HG03103 (cell line): Measurements from ENCODE around the gene TRAPPC12.

Experiments
- ATAC-seq: cut with Tn5 transposase; IDR thresholded peaks from one replicate; pipeline ENCODE4 v1.9.1; 2021; ENCODE audit warnings: low read depth; ENCODE audit not compliant: unreplicated experiment

TRAPPC12 gene

GRCh38 chr2:3465844-3466481 lies 86.5 kb downstream of the TRAPPC12 start:
- no peak for ATAC-seq

DNA sequence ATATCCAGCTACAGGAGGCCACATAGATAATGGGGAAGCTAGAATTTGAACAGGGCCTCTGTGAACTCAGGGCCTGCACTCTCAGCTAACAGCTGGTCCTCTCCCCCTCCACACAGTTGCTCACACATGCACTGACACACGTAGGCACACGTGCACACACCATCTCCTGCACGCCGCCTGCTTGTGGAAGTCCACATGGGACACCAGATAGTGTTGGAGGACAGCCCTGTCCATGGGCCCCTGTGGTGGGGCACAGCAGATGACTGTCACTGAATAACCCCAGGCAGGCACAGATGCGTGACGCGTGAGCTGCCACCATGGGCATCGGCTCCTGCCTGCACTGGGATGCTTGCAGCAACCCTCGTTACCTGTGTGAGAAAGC lies 87.0 kb downstream of the TRAPPC12 start:
- ATAC-seq, result no peak

DNA sequence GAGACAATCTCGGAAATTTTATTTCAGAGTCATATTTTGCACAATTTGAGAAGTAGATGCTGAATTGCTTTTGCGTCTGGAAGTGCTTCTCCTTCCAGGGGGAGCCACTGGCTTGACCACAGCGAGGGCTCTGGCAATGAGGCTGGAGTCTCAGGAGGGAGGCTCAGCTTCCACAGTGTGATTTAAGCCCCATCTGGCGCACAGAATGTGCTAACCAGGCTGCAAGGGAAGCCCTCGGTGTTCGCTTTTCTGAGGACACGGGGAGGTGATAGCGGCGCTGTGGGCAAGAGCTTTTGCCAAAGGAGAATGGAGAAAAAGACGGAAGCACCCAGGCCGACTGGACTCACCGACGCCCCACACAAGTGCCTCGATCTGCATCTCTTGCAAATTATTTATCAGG lies 87.5 kb downstream of the TRAPPC12 start:
- ATAC-seq, result no peak

GRCh38 chr2:3467654-3468053 lies 88.2 kb downstream of the TRAPPC12 start:
- ATAC-seq, result no peak

DNA sequence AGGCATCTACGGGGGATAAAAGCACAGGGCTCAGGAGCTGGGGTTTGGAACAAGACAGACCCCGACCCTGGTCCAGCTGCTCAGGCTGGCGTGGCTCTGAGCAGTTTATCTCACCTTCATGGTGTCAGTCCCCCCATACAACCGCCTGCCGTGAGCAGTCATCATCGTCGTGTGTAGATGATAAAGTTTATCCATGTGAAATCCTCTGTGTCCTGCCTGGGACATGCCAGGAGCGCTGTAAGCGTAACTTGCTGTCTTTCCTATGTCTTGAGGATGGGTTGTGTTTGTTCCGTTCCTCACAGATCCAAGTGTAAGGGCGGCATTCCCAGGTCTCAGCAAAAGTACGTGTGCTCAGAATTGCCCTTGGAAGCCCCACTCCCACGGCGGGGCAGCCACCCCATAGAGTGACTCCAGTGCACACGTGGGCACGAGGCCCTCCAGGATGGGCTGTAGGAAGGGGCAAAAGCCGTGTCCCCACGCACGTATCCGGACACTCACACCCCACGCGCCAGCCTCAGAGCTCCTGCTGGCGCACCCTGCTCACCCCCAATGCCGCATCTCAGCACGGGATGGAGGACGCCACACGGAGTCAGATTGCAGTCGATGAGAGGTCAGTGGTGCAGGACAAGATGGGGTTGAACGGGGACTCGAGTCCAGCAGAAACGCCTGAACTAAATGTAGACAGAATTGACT lies 88.9 kb downstream of the TRAPPC12 start:
- no peak for ATAC-seq

GRCh38 chr2:3469486-3469885 lies 90.0 kb downstream of the TRAPPC12 start:
- no peak for ATAC-seq

DNA sequence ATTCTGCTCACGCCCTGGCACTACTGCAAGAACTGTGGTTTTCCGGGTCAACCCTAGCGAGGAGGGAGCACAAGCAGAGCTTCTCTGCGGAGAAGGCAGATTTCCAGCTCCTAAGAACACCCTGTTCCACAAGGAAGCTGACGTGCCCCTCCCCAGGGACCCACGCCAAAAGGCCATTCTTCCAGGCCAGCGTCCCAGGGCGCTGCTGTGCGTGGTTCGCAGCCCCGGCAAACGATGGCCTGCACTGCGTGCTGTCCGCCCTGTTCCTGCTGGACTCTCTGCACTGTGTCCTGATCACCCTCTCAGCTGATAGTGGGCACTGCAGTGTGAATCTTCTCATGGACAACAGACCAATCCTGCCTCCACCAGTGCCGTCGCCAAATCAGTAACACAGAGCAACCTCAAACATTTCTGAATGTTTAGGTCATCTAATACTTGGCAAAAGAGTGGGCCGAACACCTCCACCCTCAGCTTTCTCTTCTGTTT lies 90.7 kb downstream of the TRAPPC12 start:
- no peak for ATAC-seq

DNA sequence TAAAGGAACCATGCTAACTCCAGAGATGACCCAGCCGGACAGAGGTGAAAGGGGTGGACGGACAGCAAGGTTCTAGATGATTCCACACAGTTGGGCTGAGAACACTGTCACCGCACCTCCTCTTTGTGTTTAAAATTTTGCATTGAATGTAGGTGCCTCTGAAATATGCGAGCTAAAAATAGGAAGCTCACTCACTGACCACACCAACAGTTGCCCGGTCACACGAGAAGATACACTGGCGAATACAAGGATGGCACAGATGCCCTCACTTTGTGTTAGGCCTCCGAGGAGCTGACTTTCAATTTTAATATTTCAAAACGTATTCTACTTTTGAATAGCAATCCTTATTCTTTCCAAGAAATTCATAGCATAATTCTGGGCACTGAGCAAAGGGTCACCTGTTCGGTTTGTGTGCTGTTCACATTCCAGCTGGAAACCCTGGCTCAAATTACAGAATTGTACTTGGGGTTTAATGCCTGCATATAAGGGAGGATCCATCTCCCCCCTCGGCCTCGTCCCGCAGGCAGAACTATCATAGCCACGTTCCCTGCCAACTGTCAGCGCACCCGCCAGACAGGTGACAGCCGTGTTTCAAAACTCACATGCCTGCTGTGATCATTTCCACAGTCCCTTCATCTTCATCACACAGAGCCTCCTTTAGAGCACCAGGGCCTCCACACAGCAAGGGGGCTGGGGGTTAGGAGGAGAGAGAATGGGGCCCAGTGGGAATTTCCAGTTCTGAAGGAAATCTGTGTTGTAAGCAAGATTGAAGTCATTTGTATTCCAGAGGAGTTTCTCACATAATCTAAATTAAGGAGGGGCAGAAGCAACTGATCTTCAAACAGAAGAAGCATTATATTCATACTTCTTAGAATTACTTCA lies 91.6 kb downstream of the TRAPPC12 start:
- ATAC-seq, result no peak

DNA sequence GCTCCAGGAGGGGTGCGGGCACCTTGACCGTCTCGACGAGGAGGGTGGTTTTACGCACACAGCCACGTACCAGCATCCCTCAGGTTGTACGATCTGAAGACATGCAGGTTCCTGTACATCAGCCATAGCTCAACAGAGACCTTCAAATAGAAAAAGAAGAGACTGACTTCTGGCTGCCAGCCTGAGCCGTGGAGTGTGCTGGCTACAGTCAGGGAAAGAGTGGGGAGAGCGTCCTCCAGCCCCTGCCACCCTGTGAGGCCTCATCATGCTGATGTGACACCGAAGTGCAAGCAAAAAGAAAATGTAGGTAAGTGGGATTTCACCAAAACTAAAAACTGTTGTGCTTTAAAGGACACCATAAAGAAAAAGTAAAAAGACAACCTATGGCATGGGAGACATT lies 92.8 kb downstream of the TRAPPC12 start:
- ATAC-seq, result no peak

GRCh38 chr2:3472966-3473365 lies 93.5 kb downstream of the TRAPPC12 start:
- no peak for ATAC-seq

- no peak for ATAC-seq
Measured at GRCh38 chr2:3475771-3476170, 96.3 kb downstream of the TRAPPC12 start.

DNA sequence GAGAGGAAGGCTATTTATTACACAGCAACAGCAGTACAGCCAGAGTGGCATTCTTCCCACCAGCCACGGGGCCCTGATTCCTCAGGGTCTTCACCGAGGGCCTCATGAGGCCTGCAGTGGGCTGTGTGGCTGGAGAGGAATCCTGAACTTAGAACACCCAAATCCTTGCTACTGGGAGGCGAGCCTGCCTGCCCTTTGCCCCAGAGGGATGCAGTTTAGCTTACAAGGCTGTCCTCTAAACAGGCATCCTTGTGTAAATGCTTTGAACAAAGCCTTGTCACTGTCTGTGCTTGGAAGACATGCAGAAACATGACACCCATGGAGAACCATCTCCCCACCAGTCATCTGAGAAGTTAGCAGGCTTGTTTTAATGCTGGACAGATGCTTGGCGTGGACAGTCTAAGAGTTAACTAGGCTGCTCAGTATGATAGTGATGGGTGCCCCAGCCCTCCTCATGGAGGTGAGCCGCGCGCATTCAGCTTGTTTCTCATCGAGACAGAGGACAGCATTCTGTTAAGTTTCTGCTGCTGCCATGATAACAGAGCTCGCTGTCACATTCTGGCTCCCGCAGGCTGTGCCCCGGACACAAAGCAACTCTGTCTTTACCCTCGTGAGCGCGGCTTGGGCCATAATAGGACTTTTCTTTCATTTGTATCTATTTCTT lies 97.0 kb downstream of the TRAPPC12 start:
- no peak for ATAC-seq

DNA sequence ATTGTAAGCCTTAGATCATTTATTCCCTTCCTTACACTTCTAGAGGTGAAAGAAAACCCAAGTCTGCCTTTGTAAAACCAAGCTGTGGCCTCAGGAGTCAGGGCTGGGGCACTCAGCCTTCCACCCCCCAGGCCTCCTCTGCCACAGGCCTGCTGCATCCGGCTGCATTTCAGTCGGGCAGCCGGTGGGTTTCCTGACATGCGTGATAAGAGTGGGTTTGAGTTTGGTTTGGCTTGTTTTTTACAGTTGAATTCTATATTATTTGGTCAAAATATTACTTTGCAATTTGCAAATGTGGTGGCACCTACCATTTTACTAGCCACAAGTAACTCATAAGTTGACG lies 97.5 kb downstream of the TRAPPC12 start:
- no peak for ATAC-seq

DNA sequence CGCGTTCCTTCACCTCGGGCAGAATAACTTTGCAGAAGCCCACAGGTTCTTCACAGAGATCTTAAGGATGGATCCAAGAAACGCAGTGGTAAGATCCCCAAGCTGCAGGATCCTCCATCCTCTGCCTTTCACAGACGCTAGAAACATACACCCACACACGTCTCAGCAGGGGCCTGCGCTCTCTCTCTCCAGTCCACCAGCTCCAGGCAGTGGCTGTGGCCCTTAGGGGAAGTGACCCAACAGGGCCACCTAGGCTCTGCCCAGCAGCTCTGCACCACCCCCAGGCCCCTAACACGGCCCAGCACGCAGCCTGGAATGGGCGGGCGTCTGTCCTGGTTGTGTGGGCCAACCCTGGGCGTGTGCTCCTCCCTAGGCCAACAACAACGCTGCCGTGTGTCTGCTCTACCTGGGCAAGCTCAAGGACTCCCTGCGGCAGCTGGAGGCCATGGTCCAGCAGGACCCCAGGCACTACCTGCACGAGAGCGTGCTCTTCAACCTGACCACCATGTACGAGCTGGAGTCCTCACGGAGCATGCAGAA lies 99.4 kb downstream of the TRAPPC12 start:
- ATAC-seq, result no peak

- no peak for ATAC-seq
Measured at GRCh38 chr2:3479430-3480320, 100.2 kb downstream of the TRAPPC12 start.

DNA sequence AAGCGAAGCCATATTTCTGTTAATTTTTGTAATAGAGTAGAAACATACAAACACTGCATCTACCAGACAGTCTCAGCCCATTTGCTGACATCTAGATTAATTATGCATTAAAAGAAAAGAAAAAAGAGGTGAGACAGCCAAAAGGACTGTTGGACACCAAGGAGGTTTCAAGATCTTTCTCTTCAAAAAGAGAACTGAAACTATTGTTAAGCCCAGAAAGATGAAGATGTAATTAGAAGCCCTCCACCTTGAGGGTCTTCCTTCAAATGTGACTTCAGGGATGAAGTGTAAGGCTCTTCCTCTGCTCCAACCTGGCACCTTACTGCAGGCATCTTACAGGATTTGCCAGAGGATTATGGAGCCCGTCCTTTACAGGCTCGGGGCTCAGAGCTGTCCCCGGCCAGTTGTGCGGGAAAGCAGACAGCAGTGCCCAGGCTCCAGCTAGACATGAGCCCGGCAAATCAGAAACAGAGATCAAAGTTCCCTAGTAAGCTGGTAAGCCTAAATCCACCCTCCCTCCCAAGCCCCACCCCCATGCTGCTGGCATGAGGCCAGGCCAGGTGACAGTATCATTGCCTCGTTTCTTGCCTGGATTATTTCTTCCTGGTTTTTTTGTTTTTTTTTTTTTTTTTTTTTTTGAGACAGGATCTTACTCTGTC lies 101.0 kb downstream of the TRAPPC12 start:
- ATAC-seq, result no peak

DNA sequence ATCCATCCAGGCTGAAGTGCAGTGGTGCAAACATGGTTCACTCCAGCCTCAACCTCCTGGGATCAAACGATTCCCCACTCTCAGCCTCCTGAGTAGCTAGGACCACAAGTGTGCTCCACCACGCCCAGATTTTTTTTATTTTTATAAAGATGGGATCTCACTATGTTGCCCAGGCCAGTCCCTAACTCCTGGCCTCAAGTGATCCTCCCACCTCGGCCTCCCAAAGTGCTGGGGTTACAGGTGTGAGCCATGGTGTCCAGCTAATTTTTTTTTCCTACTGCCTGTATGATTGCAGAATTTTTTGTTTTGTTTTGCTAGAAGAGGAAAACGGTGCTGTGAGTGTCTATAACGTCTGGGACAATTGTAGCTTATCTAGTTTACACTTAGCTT lies 101.5 kb downstream of the TRAPPC12 start:
- no peak for ATAC-seq

- ATAC-seq, result no peak
Measured at GRCh38 chr2:3481736-3482362, 102.4 kb downstream of the TRAPPC12 start.

DNA sequence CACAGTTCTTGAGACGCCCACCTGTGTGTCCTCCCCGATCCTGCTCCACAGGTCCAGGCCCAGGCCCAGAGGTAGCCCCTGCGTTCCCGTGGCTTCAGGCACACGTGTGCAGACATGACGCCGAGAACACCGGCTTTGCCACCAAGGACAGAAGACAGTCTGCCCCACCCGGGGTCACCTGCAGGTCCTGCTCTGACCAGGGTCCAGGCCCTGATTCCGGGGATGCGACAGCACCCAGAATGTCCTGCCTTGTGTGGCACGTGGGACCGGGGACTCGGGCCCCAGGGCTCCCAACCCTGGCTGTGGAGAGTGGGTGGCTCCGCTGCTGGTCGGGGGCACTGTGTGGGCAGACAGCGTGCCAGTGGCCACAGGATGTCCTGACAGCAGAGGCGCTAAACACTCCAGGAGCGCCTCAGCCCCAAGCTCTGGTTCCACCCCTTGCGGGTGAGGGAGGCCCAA lies 102.9 kb downstream of the TRAPPC12 start:
- ATAC-seq, result no peak
